Tongue (tissue), 2 donors: ENCODE measurements around the gene PTEN. TPM values are rescaled to one million over a fixed set of nuclear protein-coding genes. Genes with fewer than 3 reads are reported as not detected.
A peak's percentile ranks its signal among the peaks of the same experiment; 100 is the strongest.
"Not testable (repeated sequence)": the region's sequence is repeated elsewhere in the genome, so short reads cannot be mapped to it uniquely, and the experiment has no call there.

Experiments used
- DNase-seq: peaks from one replicate; pipeline ENCODE4 v3.0.0-alpha.2; 2015
- total RNA-seq: library from RNA; depleted of rRNA; stranded (reverse); fragments of >200 nt; gene quantifications from one replicate; pipeline ENCODE4 v1.2.3, GENCODE V29; 2014

The PTEN gene
- total RNA-seq, 1 donor from 2014 or later: 194 TPM

DNA sequence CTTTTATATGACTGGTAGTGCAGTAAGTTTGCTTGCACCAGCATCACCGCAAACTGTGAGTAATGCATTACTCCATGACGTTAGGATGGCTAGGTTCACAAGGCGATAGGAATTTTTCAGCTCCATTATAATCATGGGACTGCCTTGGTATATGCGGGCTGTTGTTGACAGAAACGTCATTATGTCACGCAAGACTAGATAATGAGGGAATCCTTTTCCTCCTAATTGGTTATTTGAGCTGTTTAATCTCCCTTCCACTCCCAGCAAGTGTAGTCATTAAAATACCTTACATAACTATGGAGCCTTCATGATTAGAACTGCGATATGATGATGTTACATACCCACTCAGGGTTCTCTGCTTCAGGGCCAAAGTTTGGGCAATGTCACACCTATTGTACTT is 17.4 kb upstream of the PTEN start:
- no peak for DNase-seq

DNA sequence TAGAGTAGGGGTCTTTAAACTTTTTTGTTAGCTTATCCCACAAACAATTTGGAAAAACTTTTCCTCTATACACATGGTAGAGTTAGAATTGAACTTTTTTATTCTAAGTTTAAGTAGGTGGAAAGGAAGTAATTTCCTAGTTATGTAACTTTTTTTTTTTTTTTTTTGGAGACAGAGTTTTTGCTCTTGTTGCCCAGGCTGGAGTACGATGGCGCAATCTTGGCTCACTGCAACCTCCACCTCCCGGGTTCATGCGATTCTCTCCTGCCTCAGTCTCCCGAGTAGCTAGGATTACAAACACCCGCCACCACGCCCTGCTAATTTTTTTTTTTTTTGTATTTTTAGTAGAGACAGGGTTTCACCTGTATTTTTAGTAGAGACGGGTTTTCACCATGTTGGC is 16.7 kb upstream of the PTEN start:
- DNase-seq: not testable (repeated sequence)

DNA sequence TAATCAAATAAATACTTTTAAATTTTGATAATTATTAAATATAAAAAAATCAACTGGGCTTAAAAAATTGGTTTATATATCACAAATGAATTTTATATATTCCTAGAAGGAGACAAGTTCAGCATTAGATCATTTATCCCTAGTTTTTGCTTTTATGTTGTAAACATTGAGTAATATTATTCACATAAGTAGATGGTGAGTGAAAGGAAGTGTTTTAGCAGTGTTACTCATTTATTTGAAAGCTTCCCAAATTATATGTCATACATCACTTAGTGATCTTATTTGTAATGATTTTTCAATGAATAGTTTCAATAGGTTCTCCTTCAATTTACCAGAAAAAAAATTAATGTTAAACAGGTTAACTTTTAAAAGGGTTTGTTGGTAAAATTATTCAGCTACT is 15.9 kb upstream of the PTEN start:
- no peak for DNase-seq

DNA sequence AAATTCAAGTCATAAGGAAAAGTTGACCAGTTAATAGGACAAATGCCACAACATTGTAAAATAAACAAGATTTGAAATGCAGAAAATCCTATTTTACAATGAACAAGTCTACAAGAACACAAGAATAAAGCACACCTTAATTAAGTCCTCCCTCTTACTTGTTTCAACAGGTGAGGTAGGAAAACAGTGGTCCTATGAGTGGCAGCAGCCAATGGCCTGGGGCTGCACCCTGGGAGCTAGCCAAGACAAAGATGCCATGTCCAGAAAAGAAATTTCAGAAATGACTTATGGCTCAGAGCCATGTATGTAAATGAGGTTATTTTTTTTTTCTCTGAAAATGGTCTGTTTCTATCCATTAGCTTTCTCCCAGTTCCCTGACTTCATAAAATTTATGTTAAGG is 14.4 kb upstream of the PTEN start:
- no peak for DNase-seq

DNA sequence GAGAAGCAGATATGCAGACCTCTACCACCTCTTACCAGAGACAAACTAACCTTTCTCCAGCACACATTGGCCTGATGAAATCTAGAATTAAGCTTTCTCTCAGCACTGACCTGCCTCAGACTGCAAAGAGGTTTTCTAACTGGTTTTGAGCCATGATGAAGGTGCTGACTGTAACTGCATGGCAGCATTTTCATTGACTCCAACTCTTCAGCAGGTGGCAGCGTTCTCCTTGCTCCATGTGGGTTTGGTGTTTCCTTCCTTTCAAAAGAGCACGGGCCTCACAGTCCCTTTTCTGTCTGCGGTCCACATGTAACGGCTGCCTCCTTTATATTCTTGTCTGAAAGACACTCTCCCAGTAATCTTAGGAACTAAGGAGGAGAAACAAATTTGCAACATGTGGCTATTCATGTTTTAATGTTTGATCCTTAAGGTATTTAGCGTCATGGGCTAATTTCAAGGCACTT is 12.7 kb upstream of the PTEN start:
- DNase-seq: peak; percentile 79

DNA sequence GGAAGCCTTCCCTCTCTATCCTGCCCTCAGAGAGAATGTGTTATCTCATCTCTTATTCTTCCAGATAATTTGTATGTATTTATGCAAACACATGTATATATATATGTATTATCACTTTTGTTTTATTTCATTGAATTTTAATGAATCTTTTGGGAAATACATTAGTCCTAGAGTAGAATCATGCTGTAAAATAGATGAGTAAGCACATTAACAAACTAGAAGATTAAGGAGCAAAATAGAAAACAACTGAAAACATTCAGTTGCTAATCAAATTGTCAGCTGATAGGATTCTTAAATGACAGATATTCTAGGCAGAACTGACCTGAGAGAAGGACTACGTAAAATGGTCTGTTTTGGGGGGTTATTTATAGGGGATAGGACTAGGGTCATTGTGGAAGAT is 11.3 kb upstream of the PTEN start:
- DNase-seq: no peak

DNA sequence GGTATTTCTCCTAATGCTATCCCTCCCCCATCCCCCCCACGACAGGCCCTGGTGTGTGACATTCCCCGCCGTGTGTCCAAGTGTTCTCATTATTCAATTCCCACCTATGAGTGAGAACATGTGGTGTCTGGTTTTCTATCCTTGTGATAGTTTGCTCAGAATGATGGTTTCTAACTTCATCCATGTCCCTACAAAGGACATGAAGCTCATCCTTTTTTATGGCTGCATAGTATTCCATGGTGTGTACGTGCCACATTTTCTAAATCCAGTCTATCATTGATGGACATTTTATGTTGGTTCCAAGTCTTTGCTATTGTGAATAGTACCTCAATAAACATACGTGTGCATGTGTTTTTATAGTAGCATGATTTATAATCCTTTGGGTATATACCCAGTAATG is 8.2 kb upstream of the PTEN start:
- not testable (repeated sequence) for DNase-seq

DNA sequence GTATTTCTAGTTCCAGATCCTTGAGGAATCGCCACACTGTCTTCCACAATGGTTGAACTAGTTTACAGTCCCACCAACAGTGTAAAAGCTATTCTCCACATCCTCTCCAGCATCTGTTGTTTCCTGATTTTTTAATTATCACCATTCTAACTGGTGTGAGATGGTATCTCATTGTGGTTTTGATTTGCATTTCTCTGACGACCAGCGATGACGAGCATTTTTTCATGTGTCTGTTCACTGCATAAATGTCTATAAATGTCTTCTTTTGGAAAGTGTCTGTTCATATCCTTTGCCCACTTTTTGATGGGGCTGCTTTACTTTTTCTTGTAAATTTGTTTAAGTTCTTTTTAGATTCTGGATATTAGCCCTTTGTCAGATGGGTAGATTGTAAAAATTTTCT is 7.8 kb upstream of the PTEN start:
- DNase-seq: not testable (repeated sequence)

DNA sequence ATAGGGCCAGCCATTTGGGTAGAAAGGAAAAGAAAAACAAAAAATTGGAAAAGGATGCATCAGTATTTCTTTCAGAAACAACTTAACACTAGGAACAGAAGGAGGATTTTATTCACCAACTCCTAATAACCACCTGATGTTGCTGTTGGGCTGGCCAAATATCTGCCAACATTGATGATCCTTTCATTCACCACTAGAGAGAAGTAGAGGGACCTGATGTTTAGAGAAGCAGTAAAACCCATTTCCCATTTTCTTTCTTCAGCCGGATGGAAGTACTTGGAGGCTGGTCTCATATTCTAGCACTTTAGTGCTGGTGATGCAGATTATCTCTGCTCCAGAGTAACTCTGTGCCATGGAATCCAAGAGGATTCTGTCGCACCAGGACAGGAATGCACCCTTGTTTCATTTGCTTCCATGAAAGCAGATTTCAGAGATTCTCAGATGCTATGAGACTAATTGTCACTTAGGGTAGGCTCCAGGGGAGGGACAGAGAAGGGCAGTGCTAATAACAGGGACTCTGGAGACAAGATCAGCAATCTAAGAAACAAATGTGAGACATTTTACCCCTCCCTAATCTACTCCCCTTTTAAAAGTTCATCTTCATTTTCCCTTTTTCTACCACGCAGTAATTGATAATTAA is 3.1 kb upstream of the PTEN start:
- DNase-seq: peak; percentile 61

DNA sequence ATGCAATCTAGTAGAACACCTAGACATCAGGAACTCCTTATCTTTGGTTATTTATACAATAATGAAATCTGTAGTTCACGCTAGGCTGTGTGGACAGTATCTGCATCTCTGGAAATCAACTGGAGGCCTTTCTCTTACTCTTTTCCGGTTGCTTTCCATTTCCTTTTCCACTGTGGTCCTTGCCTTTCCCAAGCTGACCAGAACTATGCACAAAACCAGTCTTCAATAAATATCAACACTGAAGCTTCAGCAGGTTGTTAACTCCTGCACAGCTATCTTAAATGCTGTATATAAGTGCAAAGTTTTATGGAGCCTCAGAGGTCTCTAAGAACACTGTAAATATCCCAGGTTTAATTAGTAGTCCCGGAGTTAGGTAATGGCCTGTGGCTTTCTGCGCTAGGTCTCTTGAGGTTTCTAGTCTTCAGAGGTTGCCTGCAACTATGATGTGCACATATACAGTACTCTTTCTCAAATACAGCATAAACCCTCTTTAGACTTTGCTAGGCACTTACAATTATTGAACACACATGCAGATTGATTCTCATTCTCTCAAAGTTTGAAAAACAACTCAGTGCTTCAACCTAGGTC is 2.5 kb upstream of the PTEN start:
- no peak for DNase-seq

DNA sequence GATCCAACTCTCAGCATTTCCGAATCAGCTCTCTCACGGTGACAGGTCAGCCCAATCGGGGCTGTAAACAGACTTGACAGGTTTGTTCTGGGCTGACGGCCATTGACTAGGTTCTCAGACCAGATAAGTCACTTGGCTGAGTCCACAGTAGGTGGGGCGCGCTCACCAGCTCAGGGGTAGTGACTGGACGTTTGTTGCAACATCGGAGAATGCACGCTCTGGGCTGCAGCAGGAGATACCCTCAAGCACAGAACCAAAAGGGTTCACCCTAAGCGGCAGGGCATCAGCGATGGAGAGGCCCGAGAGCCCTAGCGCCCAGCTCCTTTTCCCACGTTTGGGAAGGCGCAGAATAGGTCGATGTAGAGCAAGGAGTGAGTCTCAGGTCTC is 1.9 kb upstream of the PTEN start:
- peak; percentile 61 for DNase-seq

DNA sequence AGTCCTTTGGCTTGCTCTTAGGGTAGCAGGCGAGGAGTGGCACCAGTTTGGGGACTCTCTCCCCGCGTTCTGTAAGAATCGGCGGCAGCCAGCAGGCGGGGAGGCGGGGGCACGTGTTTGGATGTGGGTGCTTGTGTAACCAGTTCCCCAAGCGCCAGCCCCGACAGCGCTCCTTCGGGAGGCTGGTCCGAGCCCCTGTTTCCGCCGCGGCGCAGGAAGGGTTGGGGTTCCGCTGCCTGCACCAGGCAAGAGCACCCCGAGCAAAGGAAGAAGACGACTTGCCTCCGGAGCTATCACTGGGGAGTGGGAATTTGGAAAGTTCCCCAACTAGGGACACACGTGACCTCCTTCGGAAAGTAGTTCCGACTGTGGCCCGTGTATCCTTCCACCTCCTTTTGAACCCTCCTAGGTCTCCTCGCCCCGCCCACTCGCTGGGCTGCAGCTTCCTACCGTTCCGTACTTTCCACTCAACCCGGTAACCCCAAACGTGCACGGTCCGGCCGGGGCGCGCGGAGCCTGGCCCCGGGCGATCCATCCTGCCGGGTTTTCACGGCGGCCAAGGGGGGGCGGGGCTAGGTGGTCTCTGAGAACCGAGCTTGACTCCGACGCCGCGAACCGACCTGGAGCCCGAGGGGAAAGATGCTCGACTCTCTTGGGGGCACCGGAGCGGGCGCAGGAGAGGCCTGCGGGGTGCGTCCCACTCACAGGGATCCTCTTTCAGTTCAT is 1.3 kb upstream of the PTEN start:
- DNase-seq: peak; percentile 98

DNA sequence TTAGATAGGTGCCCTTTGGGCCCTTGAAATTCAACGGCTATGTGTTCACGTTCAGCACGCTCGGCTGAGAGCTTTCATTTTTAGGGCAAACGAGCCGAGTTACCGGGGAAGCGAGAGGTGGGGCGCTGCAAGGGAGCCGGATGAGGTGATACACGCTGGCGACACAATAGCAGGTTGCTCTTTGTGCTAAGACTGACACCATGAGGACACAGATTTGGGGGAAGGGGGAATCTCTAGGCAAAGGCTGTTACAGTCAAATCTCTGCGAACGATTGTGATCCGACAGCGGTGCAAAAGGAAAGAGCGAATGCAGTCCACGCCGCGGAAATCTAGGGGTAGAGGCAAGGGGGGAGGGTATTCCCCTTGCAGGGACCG is 759 bp upstream of the PTEN start:
- DNase-seq: no peak

DNA sequence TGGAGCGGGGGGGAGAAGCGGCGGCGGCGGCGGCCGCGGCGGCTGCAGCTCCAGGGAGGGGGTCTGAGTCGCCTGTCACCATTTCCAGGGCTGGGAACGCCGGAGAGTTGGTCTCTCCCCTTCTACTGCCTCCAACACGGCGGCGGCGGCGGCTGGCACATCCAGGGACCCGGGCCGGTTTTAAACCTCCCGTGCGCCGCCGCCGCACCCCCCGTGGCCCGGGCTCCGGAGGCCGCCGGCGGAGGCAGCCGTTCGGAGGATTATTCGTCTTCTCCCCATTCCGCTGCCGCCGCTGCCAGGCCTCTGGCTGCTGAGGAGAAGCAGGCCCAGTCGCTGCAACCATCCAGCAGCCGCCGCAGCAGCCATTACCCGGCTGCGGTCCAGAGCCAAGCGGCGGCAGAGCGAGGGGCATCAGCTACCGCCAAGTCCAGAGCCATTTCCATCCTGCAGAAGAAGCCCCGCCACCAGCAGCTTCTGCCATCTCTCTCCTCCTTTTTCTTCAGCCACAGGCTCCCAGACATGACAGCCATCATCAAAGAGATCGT is 598 bp downstream of the PTEN start:
- not testable (repeated sequence) for DNase-seq

DNA sequence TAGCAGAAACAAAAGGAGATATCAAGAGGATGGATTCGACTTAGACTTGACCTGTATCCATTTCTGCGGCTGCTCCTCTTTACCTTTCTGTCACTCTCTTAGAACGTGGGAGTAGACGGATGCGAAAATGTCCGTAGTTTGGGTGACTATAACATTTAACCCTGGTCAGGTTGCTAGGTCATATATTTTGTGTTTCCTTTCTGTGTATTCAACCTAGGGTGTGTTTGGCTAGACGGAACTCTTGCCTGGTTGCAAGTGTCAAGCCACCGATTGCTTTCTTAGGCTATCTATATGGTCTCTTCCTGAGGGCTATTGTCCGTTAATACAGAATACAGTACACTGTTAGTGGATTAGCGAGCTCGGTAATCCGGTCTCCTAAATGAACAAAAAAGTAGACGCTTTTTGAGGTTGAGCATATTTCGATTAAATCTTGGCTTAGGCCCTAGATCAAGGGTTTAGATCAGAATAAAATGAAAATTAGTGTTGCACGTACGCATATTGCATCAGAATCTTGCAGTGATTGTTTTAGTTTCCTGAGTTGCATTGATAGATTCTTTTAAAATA is 1.2 kb downstream of the PTEN start:
- DNase-seq: peak; percentile 54

DNA sequence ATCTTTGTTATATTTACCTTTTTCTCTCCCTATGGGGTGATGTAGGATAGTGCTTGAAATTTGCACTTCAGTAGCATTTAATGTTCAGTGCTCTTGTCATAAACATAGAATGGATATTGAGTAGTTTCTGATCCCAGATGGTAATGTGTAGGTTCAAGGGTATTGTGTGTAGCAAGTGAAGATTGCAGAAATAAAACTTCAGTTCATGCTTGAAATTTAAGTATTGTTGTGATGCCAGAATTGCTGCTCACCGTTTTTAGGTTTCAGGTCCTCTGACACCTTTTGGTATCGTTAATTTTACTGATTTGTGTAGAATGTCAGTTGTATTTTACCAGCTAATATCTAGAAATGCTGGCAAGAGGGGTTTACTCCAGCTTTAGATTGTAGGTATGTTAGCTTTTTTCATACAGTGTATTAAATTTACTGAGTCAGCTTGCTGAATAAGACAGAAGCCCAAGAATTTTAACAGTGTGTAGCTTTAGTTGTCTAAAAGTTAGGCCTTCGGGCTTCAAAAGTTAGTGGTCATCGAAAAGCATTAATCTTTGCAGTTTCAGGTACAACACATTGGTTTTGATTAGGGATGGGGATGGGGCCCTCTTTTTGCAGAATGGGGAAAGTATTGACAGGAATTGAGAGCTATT is 1.9 kb downstream of the PTEN start:
- peak; percentile 37 for DNase-seq

DNA sequence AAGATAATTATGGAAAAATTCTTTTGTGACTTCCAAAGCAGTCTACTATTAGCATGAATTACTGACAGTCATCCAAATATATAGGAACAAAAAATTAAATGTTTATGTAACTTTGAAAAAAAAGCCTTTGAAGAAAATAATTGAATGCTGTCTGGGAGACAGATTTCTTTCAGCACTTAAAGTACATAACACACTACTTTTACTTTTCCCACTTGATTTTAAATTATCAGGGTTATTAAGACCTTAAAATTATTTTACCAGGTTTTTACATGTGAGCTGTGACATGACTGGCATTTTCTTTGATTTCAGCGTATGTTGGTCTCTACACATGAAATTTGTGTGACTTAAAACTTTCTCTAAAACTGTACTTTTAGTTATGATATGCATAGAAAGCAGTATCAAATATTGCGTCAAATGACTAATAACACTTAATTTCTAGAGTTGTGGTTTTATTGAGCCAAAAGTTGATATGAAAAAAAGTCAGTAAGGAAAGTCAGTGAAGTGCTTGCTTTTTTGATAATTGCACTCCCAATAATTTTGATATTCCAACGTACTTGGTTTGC is 3.1 kb downstream of the PTEN start:
- DNase-seq: peak; percentile 15

DNA sequence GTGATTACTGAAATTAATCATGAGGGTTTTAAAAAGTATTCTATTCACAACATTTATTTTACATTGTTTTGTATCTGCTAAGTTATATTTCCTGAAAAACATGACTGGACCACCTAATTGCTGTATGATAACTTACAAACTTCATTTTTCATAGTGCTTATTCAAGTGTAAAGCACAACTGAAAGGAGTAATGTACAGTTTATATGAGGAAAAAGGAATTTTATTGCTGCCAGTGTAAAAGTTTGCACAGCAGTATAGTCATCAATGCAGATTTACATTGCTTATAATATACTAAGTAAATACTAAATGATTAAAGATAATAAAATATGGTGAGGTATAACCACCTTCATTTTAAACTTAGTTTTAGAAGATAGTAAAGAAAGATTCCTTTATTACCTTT is 4.0 kb downstream of the PTEN start:
- no peak for DNase-seq

DNA sequence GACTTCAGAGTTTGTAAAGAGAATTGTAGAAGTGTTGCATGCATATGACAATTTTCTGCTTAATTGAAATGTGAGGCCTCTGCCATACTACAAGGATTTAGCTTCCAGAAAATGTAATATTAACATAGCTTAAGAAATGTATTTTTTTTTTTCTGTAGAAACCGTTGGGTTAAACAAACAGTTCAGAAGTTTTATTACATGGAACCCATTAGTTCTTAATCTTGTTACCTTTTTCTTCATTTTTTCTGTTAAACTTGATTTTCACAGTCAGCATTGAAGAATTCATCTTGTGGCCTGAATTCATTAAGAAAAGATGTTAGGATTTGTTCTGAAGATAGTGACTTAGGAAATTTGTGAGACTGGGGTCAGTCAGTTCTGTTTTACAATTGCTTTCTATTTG is 4.9 kb downstream of the PTEN start:
- no peak for DNase-seq

DNA sequence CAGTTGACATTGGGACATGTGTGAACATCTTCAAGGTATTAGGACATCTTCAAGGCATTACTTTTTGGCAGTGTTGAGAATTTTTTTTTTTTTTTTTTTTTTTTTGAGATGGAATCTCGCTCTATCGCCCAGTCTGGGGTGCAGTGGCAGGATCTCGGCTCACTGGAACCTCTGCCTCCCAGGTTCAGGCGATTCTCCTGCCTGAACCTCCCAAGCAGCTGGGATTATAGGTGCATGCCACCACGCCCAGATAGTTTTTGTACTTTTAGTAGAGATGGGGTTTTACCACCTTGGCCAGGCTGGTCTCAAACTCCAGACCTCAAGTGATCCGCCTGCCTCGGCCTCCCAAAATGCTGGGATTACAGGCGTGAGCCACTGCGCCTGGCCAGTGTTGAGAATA is 5.7 kb downstream of the PTEN start:
- not testable (repeated sequence) for DNase-seq

DNA sequence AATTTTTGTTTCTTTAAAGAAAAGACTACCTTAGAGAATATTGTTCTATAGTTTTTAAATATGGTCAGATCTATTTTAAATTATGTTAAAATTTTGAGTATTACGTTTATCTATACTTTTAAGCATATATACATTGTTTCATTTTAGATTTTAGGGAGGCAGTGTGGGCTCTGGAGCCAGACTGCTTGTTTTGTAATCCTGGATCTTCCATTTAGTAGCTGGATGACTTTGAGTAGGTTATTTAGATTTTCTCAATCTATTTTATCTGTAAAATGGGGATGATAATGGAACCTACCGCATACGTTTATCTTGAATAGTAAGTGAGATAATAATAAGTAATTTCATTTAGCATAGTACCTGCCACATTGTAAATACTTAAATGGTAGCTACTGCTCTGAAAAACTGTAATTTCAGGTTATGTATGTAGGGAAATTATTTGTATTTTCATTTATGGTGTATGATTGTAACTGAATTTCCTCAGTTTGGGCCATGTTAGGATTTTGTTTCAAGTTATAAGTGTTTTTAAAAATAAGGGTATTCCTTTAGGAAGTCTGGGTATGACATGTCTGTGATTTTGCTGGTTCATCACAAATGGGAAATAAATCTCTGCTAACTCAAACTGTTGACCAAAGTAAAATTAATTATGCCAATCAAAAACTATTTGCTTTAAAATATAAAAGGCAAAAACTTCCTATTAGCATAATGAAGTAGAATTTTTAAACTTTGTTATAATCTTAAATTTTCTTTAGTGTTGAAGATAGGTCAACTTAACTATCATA is 6.5 kb downstream of the PTEN start:
- no peak for DNase-seq

DNA sequence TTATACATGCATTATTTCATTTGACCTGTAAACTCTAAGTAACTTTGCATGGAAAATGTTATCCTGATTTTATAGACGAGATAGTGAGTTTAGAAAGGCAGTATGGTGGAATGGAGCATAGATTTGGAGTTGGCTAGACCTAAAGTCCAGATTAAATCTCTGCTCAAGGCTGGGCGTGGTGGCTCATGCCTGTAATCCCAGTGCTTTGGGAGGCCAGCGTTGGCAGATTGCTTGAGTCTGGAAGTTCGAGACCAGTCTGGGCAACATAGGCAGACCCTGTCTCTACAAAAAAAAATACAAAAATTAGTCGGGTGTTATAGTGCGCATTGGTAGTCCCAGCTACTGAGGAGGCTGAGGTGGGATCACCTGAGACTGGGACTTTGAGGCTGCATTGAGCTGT is 9.4 kb downstream of the PTEN start:
- DNase-seq: no peak
